ENCODE results near the gene OR6B3. TPM values are rescaled to one million over a fixed set of nuclear protein-coding genes. Genes with fewer than 3 reads are reported as not detected.

The OR6B3 gene
- total RNA-seq, 4 donors from 2014 or later = not detected

DNA sequence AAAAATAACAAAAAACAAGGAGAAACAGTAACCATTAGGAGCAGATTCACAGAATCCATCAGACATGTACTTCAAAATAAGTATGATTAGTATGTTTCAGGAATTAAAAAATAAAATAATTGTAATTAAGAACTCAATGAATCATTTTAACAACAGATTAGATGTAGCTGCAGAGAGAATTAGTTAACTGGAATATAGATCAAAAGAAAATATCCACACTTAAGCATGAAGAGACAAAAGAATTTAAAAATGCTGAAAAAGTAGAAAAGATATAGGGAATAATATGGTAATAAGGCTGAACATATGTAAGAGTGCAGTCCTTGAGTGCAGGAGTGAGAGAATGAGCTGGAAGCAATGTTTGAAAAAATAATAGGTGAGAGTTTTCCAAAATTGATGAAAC is 24.1 kb upstream of the OR6B3 start:
- TF ChIP-seq, protein P1, sequence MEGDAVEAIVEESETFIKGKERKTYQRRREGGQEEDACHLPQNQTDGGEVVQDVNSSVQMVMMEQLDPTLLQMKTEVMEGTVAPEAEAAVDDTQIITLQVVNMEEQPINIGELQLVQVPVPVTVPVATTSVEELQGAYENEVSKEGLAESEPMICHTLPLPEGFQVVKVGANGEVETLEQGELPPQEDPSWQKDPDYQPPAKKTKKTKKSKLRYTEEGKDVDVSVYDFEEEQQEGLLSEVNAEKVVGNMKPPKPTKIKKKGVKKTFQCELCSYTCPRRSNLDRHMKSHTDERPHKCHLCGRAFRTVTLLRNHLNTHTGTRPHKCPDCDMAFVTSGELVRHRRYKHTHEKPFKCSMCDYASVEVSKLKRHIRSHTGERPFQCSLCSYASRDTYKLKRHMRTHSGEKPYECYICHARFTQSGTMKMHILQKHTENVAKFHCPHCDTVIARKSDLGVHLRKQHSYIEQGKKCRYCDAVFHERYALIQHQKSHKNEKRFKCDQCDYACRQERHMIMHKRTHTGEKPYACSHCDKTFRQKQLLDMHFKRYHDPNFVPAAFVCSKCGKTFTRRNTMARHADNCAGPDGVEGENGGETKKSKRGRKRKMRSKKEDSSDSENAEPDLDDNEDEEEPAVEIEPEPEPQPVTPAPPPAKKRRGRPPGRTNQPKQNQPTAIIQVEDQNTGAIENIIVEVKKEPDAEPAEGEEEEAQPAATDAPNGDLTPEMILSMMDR (IDR thresholded peaks at IDR 0.05; ENCODE audit: low read depth) = no peak

DNA sequence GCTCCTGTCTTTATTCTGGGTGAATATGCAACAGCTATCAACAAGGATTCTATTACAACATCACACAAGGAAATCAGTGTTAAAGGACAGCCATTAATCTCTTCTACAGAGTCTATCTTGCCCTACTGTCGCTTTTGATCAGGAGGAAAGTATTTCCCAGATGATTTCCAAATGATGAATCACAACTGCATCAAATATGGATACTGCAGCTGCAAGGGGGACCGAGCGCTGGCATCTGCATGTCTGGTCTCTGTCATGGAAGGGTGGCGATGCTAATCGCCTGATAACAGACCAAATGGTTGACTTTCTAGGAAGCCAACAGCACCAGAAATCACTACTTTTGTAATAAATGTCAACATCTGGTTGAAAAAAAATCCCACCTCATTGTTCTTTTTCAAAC is 21.2 kb upstream of the OR6B3 start:
- TF ChIP-seq, protein P1 (IDR thresholded peaks at IDR 0.05; ENCODE audit: low read depth) = no peak

DNA sequence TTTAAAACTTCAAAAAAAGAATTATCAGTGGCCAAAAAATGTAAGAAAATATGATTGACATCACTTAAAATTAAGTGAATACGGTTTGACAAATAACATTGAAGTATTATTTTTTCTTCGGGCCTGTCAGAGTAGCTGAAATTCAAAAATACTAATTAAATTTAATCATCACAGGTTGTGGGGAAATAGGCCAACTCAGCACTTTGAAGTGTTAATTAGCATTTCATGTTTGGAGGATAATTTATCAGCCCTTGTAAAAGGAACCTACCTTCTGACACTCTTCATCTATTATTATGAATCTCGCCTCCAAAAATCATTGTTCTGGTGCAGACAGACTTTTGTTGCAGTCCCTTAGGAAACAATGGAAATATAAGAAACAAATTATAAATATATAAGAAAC is 17.6 kb upstream of the OR6B3 start:
- TF ChIP-seq, protein P1 (IDR thresholded peaks at IDR 0.05; ENCODE audit: low read depth) = no peak

DNA sequence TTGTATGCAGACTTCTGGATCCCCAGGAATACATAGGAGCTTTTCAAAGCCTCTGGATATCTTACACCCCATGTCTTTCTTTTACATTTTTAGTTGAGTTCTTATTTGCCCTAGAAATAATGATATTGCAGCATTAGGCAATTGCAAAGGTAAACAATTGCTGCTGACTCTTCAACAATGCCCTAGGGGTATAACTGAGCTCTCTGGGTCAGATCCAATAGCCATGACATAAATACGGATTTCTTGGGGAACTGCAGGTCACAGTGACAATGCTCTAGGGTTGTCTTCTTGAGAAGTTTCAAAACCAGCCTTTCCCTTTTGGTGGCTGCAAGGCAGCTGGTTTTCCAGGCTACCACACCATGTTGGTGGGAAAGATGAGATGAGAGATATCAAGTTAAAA is 16.5 kb upstream of the OR6B3 start:
- TF ChIP-seq, protein P1 (IDR thresholded peaks at IDR 0.05; ENCODE audit: low read depth) = no peak

DNA sequence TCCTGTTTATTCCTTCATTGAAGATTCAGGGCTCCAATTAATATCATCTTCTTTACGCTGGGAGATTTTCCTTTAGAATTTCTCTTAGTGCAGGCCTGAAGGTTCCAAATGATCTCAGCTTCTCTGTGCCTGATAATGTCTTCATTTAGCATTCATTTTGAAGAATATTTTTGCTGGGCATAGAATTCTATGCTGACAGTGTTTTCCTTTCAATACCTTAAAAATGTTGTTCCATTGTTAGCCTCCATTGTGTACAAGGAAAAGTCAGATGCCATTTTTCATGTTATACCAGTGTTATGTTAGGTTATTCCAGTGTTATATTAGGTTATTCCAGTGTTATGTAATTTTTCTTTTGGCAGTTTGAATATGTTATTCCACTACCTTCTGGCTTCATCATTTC is 14.9 kb upstream of the OR6B3 start:
- TF ChIP-seq, protein P1 (IDR thresholded peaks at IDR 0.05; ENCODE audit: low read depth) = no peak

DNA sequence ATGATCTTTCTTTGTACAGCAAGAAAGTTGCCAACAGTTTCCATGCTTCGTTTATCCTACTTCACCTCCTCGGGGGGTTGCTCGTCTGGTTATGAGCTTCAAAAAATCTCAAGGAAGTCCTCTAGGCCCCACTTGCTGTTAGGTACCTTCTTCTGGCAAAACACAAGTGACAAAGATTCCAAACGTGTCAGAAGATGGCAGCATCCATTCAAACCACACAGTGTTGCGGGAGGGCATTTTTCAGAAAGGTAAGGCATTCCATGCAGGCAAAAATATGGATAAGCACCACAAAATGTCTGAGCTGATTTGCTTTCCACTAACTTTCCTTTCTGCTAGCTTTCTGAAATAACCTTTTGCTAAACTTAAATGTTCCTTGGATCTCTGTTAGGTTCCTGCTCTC is 13.2 kb upstream of the OR6B3 start:
- TF ChIP-seq, protein P1 (IDR thresholded peaks at IDR 0.05; ENCODE audit: low read depth) = no peak

DNA sequence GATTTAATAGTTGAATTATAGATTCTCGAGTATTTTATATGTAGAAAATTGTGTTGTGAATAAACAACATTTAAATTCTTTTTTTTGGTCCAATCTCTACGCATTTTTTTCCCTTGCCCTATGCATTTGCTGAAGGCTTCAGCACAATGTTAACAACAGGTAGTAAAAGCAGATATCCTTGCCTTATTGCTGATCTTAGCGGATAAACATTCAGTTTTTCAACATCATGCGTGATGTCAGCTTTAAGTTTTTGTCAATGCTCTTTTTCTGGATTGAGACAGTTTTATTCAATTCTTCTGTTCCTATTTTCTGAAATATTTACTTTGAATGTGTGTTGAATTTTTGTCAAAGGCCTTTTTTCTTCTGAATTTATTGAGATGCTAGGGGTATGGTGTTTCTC is 11.6 kb upstream of the OR6B3 start:
- TF ChIP-seq, protein P1 (IDR thresholded peaks at IDR 0.05; ENCODE audit: low read depth) = no peak

All from subcutaneous adipose tissue (tissue), 4 donors.